HCT116 (cell line): ENCODE results near the gene RNGTT. TPM values are rescaled to one million over a fixed set of nuclear protein-coding genes. Genes with fewer than 3 reads are reported as not detected.

ENCODE experiments used
- ATAC-seq: fragments of 200-7000 bp; cut with Tn5 transposase; 2 replicates; pipeline ENCODE4 v1.9.1; 2020; ENCODE audit warnings: mild to moderate bottlenecking, moderate library complexity
- BruUV-seq: library from RNA; stranded (reverse); fragments of 400-500 nt; replicated peaks from 2 replicates; lab custom pipeline; 2021; lab: Mats Ljungman, UMichigan
- CTCF ChIA-PET: fragments of 300-600 bp; sonication (Branson Sonifier 250); formaldehyde crosslinking; loops from one replicate; lab custom pipeline; 2021; ENCODE audit warnings: antibody characterized with exemption; lab: Charles Lee
- POLR2A ChIA-PET: fragments of 300-600, 350-600 bp; sonication (Branson Sonifier 250); formaldehyde crosslinking; loops from one replicate; lab custom pipeline; 2021; ENCODE audit warnings: antibody characterized with exemption; lab: Charles Lee
- RAD21 ChIA-PET, 2 experiments: fragments of 300-600 bp; sonication (Branson Sonifier 250); formaldehyde crosslinking; loops; one replicate each; lab custom pipeline; 2023; ENCODE audit warnings: low total read pairs in 2 of 2; ENCODE audit not compliant: uncharacterized antibody in 2 of 2, unreplicated experiment in 2 of 2, low non-redundant PET in 1 of 2; lab: Charles Lee
- DNase-seq: peaks from one replicate; pipeline ENCODE4 v3.0.0-alpha.2; 2010; ENCODE audit warnings: low read depth, low spot score
- H2AFZ ChIP-seq: fragments of 200-600 bp; shearing (Covaris generic), sonication (generic); 2 replicates; pipeline ENCODE4 v1.6.1; 2017; ENCODE audit warnings: low read depth, mixed run types, mixed read lengths, antibody characterized with exemption, low read length; ENCODE audit not compliant: poor library complexity, severe bottlenecking
- H3K27ac ChIP-seq: 2 replicates; pipeline ENCODE4 v1.5.1; 2012; ENCODE audit warnings: low read depth, low read length
- H3K27me3 ChIP-seq: fragments of 200-600 bp; sonication (generic); 2 replicates; pipeline ENCODE4 v1.6.1; 2016; ENCODE audit warnings: mixed run types, low read length, mixed read lengths; ENCODE audit not compliant: insufficient read depth
- H3K36me3 ChIP-seq, 2 experiments: fragments of 200-500 bp in 1 of 2; fragments of 200-600 bp in 1 of 2; sonication (Bioruptor generic) in 1 of 2; sonication (generic) in 1 of 2; 2 replicates each; pipeline versions ENCODE4 v1.5.1 to v1.6.1; 2014 to 2016; ENCODE audit warnings: low read length in 2 of 2, inconsistent platforms in 1 of 2, mixed read lengths in 1 of 2, mixed run types in 1 of 2; ENCODE audit not compliant: insufficient read depth in 2 of 2, control insufficient read depth in 1 of 2
- H3K4me1 ChIP-seq, 2 experiments: fragments of 200-600 bp in 1 of 2; sonication (generic) in 1 of 2; 2 replicates each; pipeline versions ENCODE4 v1.5.1 to v1.6.1; 2012 to 2017; ENCODE audit warnings: low read length in 2 of 2, inconsistent platforms in 1 of 2, mild to moderate bottlenecking in 1 of 2, mixed read lengths in 1 of 2, mixed run types in 1 of 2, moderate library complexity in 1 of 2; ENCODE audit not compliant: insufficient read depth in 2 of 2, control insufficient read depth in 1 of 2
- H3K4me2 ChIP-seq: fragments of 200-600 bp; sonication (generic); 2 replicates; pipeline ENCODE4 v1.6.1; 2017; ENCODE audit warnings: mixed run types, low read length, mixed read lengths
- H3K4me3 ChIP-seq, 2 experiments: fragments of 200-600 bp in 1 of 2; sonication (generic) in 1 of 2; replicated peaks in 1 of 2; 2 replicates each; pipeline ENCODE4 v1.5.1; 2011 to 2016; ENCODE audit warnings: low read length in 2 of 2, control low read depth in 1 of 2, low read depth in 1 of 2, mild to moderate bottlenecking in 1 of 2, mixed read lengths in 1 of 2, mixed run types in 1 of 2
- H3K79me2 ChIP-seq: fragments of 200-600 bp; sonication (generic); 2 replicates; pipeline ENCODE4 v1.6.1; 2017; ENCODE audit warnings: mild to moderate bottlenecking, mixed run types, low read length, moderate library complexity, mixed read lengths; ENCODE audit not compliant: insufficient read depth
- H3K9ac ChIP-seq: fragments of 200-600 bp; sonication (generic); 2 replicates; pipeline ENCODE4 v1.6.1; 2016; ENCODE audit warnings: low read length, mixed read lengths
- H3K9me2 ChIP-seq: fragments of 200-600 bp; sonication (generic), shearing (Covaris generic); 2 replicates; pipeline ENCODE4 v1.6.1; 2017; ENCODE audit warnings: mixed run types, mild to moderate bottlenecking, moderate library complexity; ENCODE audit not compliant: insufficient read depth
- H3K9me3 ChIP-seq, 2 experiments: fragments of 200-500 bp in 1 of 2; fragments of 200-600 bp in 1 of 2; sonication (Bioruptor generic) in 1 of 2; sonication (generic) in 1 of 2; 2 replicates each; pipeline ENCODE4 v1.6.1; 2014 to 2017; ENCODE audit warnings: low read length in 2 of 2, mixed read lengths in 2 of 2, inconsistent platforms in 1 of 2, low read depth in 1 of 2, mild to moderate bottlenecking in 1 of 2, mixed run types in 1 of 2, moderate library complexity in 1 of 2; ENCODE audit not compliant: control insufficient read depth in 1 of 2, insufficient read depth in 1 of 2
- H4K20me1 ChIP-seq: fragments of 200-600 bp; sonication (generic), shearing (Covaris generic); 2 replicates; pipeline ENCODE4 v1.6.1; 2017; ENCODE audit warnings: mixed run types, mild to moderate bottlenecking, moderate library complexity; ENCODE audit not compliant: insufficient read depth
- CBX3 ChIP-seq: IDR thresholded peaks from 2 replicates; pipeline ENCODE4 v1.6.1; 2012; ENCODE audit warnings: low read depth
- ELF1 ChIP-seq: IDR thresholded peaks from 2 replicates; pipeline ENCODE4 v1.6.1; 2012; ENCODE audit warnings: low read depth, borderline replicate concordance
- EZH2phosphoT487 ChIP-seq: fragments of 200-600 bp; IDR thresholded peaks from 2 replicates; pipeline ENCODE4 v1.6.1; 2018; ENCODE audit warnings: antibody characterized with exemption, borderline replicate concordance
- JUND ChIP-seq: IDR thresholded peaks from 2 replicates; pipeline ENCODE4 v1.6.1; 2012
- POLR2A ChIP-seq: IDR thresholded peaks from 2 replicates; pipeline ENCODE4 v1.7.0; 2011; ENCODE audit warnings: borderline replicate concordance; ENCODE audit not compliant: insufficient read depth, insufficient read length; ENCODE audit errors: extremely low read depth
- POLR2AphosphoS5 ChIP-seq: IDR thresholded peaks from 2 replicates; pipeline ENCODE4 v1.6.1; 2011; ENCODE audit warnings: mild to moderate bottlenecking, low read depth, low read length, moderate library complexity
- SIN3A ChIP-seq: IDR thresholded peaks from 2 replicates; pipeline ENCODE4 v1.6.1; 2012; ENCODE audit warnings: low read depth
- SRF ChIP-seq: IDR thresholded peaks from 2 replicates; pipeline ENCODE4 v1.6.1; 2012; ENCODE audit warnings: low read depth
- YY1 ChIP-seq: IDR thresholded peaks from 2 replicates; pipeline ENCODE4 v1.6.1; 2011; ENCODE audit warnings: low read length, low read depth, moderate library complexity, mild to moderate bottlenecking; ENCODE audit not compliant: insufficient replicate concordance; ENCODE audit errors: extremely low read depth
- ZFX ChIP-seq: fragments of 450-650 bp; IDR thresholded peaks from 2 replicates; pipeline ENCODE4 v1.6.1; 2017
- intact Hi-C: fragments of 100-400 bp; cut with micrococcal nuclease; formaldehyde crosslinking; loops from 2 replicates; pipeline ENCODE4 v1.10.0; 2022
- total RNA-seq: library from RNA; stranded (reverse); gene quantifications from one replicate; pipeline ENCODE4 v1.2.1, GENCODE V29; 2021; ENCODE audit not compliant: unreplicated experiment

Gene RNGTT
- total RNA-seq, 1 experiment from 2014 or later: 23.0 TPM

DNA sequence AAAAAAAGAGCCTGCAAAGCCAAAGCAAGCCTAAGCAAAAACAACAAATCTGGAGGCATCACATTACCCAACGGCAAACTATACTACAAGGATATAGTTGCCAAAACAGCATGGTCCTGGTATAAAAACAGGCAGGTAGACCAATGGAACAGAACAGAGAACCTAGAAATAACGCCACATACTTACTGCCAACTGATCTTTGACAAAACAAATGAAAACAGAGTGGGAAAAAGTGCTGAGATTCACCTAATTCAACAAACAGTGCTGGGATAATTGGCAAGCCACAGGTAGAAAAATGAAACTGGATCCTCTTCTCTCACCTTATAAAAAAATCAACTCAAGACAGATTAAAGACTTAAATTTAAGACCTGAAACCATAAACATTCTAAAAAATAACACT is 291.8 kb downstream of the RNGTT start:
- H3K9me3 ChIP-seq: peaks cover 0 to 5% of the 10 kb centered on the region in 2 experiments; a peak in 1 of 4 replicates
- CTCF ChIA-PET: no interaction called here
- no peaks in the 10 kb centered on the region for H3K4me1 ChIP-seq
- no peaks in the 10 kb centered on the region for H3K27me3 ChIP-seq
- H3K36me3 ChIP-seq: peaks cover 0 to 7% of the 10 kb centered on the region in 2 experiments; a peak in 1 of 4 replicates
- no peak for DNase-seq
- no peak for ATAC-seq
- H3K79me2 ChIP-seq: no peaks in the 10 kb centered on the region
- RAD21 ChIA-PET: no interaction called here
- no peak overlapping the region for H3K27ac ChIP-seq
- H3K9me2 ChIP-seq: no peaks in the 10 kb centered on the region
- no peak overlapping the region for H3K9ac ChIP-seq
- no peaks in the 10 kb centered on the region for H4K20me1 ChIP-seq
- no TSS peak for BruUV-seq
- no peak overlapping the region for H3K4me2 ChIP-seq
- no peak overlapping the region for H2AFZ ChIP-seq
- TF ChIP-seq POLR2AphosphoS5 (no peak), SRF (no peak), POLR2A (no peak), SIN3A (no peak), YY1 (no peak), EZH2phosphoT487 (no peak), CBX3 (no peak)
- H3K4me3 ChIP-seq: no peak overlapping the region
- intact Hi-C loops: no loop called here
- POLR2A ChIA-PET: no interaction called here

DNA sequence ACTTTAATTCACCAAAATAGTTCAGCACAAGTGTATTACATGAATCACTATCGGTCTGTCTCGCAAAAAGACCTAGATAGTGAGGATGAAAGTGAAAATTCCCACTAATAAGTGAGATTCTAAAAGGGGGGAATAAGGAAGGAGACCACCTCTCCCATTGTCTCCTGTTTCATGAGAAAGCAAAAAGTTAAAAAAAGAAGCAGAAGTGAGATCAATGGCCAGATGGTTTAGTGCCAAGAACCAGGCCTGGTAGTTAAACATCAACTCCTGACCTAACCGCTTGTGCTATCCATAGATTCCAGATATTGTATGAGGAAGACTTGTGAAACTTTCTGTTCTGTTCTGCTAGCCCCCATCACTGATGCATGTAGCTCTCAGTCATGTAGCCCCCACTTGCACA is 293.0 kb downstream of the RNGTT start:
- Histone ChIP-seq H3K27me3 (no peaks in the 10 kb centered on the region), H3K9me3 (peaks cover 0 to 5% of the 10 kb centered on the region in 2 experiments; a peak in 1 of 4 replicates), H2AFZ (no peak overlapping the region), H3K4me3 (no peak overlapping the region), H3K79me2 (no peaks in the 10 kb centered on the region), H3K4me2 (no peak overlapping the region), H3K9ac (no peak overlapping the region), H3K9me2 (no peaks in the 10 kb centered on the region), H3K27ac (no peak overlapping the region), H3K36me3 (peaks cover 0 to 7% of the 10 kb centered on the region in 2 experiments; a peak in 1 of 4 replicates), H4K20me1 (no peaks in the 10 kb centered on the region), H3K4me1 (no peaks in the 10 kb centered on the region)
- ChIA-PET CTCF (no interaction called here), RAD21 (no interaction called here), POLR2A (no interaction called here)
- no TSS peak for BruUV-seq
- ATAC-seq (no peak), DNase-seq (no peak)
- intact Hi-C loops: no loop called here
- TF ChIP-seq CBX3 (0 out of 2 replicates have a peak, but pooled peaks have one; percentile 37), ZFX (no peak), JUND (no peak), POLR2A (no peak), ELF1 (no peak), POLR2AphosphoS5 (no peak)
